Effector memory CD8-positive, alpha-beta T cell (primary cell): Measurements from ENCODE around the gene GSPT1.
A peak's percentile ranks its signal among the peaks of the same experiment; 100 is the strongest.

ENCODE experiments used
- ATAC-seq: fragments of 150-1000 bp; cut with Tn5 transposase; replicated peaks from 2 replicates; pipeline ENCODE4 v1.10.0; 2021; ENCODE audit warnings: mild to moderate bottlenecking, moderate library complexity
- DNase-seq, 3 experiments: peaks; one replicate each; pipeline ENCODE4 v3.0.0; 2021
- H3K27ac Mint-ChIP-seq, 2 donors: one replicate each; pipeline ENCODE4 v1.8.0; 2022; ENCODE audit warnings: mild to moderate bottlenecking in 2 of 2, mixed read lengths in 2 of 2, moderate library complexity in 2 of 2
- H3K27me3 Mint-ChIP-seq, 2 donors: one replicate each; pipeline ENCODE4 v1.8.0; 2022; ENCODE audit warnings: mixed read lengths in 2 of 2
- H3K36me3 Mint-ChIP-seq: one replicate; pipeline ENCODE4 v1.8.0; 2022; ENCODE audit warnings: mild to moderate bottlenecking, moderate library complexity, mixed read lengths; ENCODE audit not compliant: insufficient read depth
- H3K4me1 Mint-ChIP-seq, 2 donors: one replicate each; pipeline ENCODE4 v1.8.0; 2022; ENCODE audit warnings: low read depth in 2 of 2, mixed read lengths in 2 of 2
- H3K4me3 Mint-ChIP-seq, 2 donors: one replicate each; pipeline ENCODE4 v1.8.0; 2022; ENCODE audit warnings: mild to moderate bottlenecking in 2 of 2, mixed read lengths in 2 of 2, moderate library complexity in 2 of 2
- H3K9me3 Mint-ChIP-seq, 2 donors: one replicate each; pipeline ENCODE4 v1.8.0; 2022; ENCODE audit warnings: mixed read lengths in 2 of 2

The GSPT1 gene

DNA sequence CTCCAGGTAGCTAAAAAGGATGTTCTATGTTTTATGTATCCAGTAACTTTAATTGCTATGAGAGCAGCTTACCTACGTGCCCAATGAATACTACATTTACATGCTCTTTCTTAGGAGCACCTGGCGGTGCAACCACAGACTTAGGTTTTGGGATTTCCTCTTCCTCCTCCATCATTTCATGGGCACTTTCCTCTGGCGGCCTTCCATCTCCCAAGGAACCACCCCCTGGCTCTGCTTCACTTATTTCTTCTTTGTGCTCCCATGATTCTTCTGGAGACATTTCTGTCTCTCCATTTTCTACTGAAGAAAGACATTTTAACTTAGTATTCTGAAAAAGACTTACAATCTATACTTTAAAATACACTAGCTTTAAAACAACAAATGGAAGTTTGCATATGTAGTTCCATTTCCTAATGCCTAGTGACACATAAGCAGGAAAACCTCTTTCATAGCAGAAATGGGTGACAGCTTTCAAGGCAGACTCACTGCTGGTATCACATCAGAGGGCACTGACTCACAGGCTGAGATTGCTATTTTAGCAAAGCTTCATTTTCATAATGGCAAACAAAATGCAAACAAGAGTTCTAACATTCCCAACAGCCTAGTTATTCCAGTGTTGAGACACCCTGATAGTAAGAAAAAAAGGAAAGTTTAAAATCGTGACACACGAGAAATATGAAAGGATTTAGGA lies 19.1 kb downstream of the GSPT1 start:
- Mint-ChIP-seq H3K36me3 (peaks cover 65% of the 10 kb centered on the region), H3K27ac (no peak overlapping the region), H3K9me3 (no peaks in the 10 kb centered on the region), H3K4me1 (peaks cover 22 to 40% of the 10 kb centered on the region in 2 donors), H3K4me3 (no peak overlapping the region), H3K27me3 (no peaks in the 10 kb centered on the region)
- ATAC-seq (no peak), DNase-seq (no peak)

GRCh38 chr16:11893571-11893970 lies 22.2 kb downstream of the GSPT1 start:
- peaks cover 5 to 16% of the 10 kb centered on the region in 2 donors for H3K4me1 Mint-ChIP-seq
- ATAC-seq = peak; percentile 41
- no peaks in the 10 kb centered on the region for H3K27me3 Mint-ChIP-seq
- H3K9me3 Mint-ChIP-seq = no peaks in the 10 kb centered on the region
- peaks cover 85% of the 10 kb centered on the region for H3K36me3 Mint-ChIP-seq
- no peak overlapping the region for H3K4me3 Mint-ChIP-seq
- H3K27ac Mint-ChIP-seq = no peak overlapping the region
- no peak for DNase-seq

GRCh38 chr16:11892761-11893160 lies 23.0 kb downstream of the GSPT1 start:
- Mint-ChIP-seq H3K27me3 (no peaks in the 10 kb centered on the region), H3K27ac (no peak overlapping the region), H3K36me3 (peaks cover 87% of the 10 kb centered on the region), H3K9me3 (no peaks in the 10 kb centered on the region), H3K4me1 (peaks cover 2 to 9% of the 10 kb centered on the region in 2 donors), H3K4me3 (no peak overlapping the region)
- ATAC-seq (no peak), DNase-seq (no peak)

DNA sequence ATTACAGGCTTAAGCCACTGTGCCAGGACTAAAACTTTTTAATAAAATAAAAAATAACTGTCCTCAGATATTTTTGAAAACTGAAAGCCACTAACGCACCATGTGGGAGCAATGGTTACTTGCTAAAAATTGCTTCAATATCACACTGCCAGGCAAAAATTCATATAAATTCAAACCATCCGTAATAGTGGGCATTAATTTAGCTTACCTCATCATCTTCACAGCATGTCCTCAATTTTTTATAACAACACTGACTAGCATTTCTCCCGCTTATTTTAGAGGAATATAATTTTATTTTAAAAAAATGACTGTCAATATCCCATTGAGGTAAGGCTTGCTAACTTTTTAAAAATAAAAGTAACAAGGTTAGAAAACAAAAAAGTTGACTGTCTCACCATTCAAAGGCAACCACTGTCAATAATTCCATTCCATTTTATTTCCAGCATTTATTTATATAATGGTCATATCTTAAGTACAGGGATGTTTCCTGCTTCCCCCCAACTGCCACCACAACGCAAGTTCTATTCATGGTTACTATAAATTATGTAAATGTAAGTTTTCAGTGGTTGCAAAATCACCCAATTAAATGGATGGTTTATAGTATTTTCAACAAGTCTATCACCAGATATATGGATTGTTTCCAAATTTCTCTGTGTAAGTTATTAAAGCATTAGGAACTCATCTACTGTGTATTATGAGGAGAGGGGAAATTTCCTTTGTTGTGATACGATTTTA lies 25.4 kb downstream of the GSPT1 start:
- ATAC-seq = no peak
- Mint-ChIP-seq H3K4me1 (peaks cover 2 to 5% of the 10 kb centered on the region in 2 donors), H3K36me3 (peaks cover 93% of the 10 kb centered on the region), H3K27ac (peak overlapping the region in 1 of 2 donors; percentile 28), H3K9me3 (no peaks in the 10 kb centered on the region), H3K4me3 (no peak overlapping the region), H3K27me3 (no peaks in the 10 kb centered on the region)
- no peak for DNase-seq

DNA sequence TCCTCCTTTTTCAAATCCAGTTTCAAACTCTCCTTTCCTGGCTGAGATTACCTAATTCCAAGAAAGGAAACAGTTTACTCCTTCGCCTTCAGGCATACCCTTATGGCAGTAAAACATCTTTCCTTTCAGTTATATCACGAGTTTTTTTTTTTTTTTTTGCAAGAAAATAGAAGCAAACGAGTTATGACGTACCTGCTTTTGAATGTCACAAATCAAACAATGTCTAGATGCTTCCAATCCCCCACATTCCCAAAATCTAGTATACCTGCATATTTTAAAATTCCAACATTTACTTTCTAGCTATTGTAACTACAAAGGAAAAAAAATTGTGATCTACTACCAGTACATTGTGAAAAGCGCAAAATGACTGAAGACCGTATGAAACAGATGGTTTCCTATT lies 28.9 kb downstream of the GSPT1 start:
- Mint-ChIP-seq H3K27me3 (no peaks in the 10 kb centered on the region), H3K9me3 (no peaks in the 10 kb centered on the region), H3K36me3 (peaks cover 96% of the 10 kb centered on the region), H3K27ac (no peak overlapping the region), H3K4me1 (no peaks in the 10 kb centered on the region), H3K4me3 (no peak overlapping the region)
- no peak for ATAC-seq
- no peak for DNase-seq

DNA sequence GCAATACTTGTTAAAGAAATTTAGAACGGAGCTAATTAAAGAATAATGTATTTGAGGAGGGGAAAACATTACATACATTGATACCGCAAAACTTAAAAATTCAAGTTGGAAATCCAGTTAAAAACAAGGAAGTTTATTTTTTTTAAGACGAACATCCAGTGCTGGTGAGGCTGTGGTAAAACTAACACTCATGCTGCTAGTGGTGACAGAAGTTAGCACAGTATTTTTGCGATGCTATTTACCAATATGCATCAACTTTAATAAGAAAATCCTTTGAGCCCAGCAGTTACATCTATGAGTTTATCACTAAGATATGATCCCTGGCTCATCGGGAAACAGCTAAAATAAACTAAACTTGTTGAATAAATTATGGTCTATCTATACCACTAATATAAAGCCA lies 31.7 kb downstream of the GSPT1 start:
- ATAC-seq = no peak
- no peak overlapping the region for H3K4me3 Mint-ChIP-seq
- no peaks in the 10 kb centered on the region for H3K4me1 Mint-ChIP-seq
- H3K36me3 Mint-ChIP-seq = peaks cover 98% of the 10 kb centered on the region
- no peaks in the 10 kb centered on the region for H3K27me3 Mint-ChIP-seq
- H3K9me3 Mint-ChIP-seq = no peaks in the 10 kb centered on the region
- DNase-seq = no peak
- no peak overlapping the region for H3K27ac Mint-ChIP-seq

- no peak overlapping the region for H3K4me3 Mint-ChIP-seq
- H3K4me1 Mint-ChIP-seq = no peaks in the 10 kb centered on the region
- DNase-seq (no peak), ATAC-seq (peak; percentile 32)
- no peaks in the 10 kb centered on the region for H3K27me3 Mint-ChIP-seq
- H3K27ac Mint-ChIP-seq = no peak overlapping the region
- H3K36me3 Mint-ChIP-seq = peaks cover 91% of the 10 kb centered on the region
- H3K9me3 Mint-ChIP-seq = no peaks in the 10 kb centered on the region
Measured at GRCh38 chr16:11880007-11880406, 35.7 kb downstream of the GSPT1 start.

- DNase-seq (no peak), ATAC-seq (no peak)
- no peak overlapping the region for H3K27ac Mint-ChIP-seq
- no peak overlapping the region for H3K4me3 Mint-ChIP-seq
- H3K4me1 Mint-ChIP-seq = no peaks in the 10 kb centered on the region
- peaks cover 88% of the 10 kb centered on the region for H3K36me3 Mint-ChIP-seq
- no peaks in the 10 kb centered on the region for H3K27me3 Mint-ChIP-seq
- H3K9me3 Mint-ChIP-seq = no peaks in the 10 kb centered on the region
Measured at GRCh38 chr16:11877374-11877773, 38.4 kb downstream of the GSPT1 start.

GRCh38 chr16:11876306-11876705 lies 39.5 kb downstream of the GSPT1 start:
- Mint-ChIP-seq H3K9me3 (no peaks in the 10 kb centered on the region), H3K27ac (peak overlapping the region in 1 of 2 donors; percentile 46), H3K36me3 (peaks cover 87% of the 10 kb centered on the region), H3K27me3 (no peaks in the 10 kb centered on the region), H3K4me1 (no peaks in the 10 kb centered on the region), H3K4me3 (no peak overlapping the region)
- DNase-seq = no peak
- ATAC-seq = no peak

DNA sequence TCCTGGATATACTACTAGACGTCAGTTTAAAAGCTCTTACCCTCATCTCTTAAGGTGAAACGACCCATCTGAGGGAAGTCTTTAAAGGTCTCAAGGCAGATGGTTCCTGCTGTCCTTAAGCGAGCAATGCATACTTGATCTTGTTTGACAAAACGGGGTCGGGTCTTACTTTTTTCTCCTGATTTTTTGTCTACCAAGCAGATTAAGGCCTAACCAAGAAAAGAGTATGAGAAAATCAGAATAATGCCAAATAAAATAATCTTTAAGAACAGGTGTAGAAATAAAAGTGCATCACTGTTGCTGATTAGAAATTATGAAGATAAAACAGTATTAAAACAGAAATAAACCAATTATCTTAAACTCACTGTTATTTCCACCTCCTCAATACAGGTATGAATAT lies 40.0 kb downstream of the GSPT1 start:
- H3K4me3 Mint-ChIP-seq = no peak overlapping the region
- H3K9me3 Mint-ChIP-seq = no peaks in the 10 kb centered on the region
- H3K4me1 Mint-ChIP-seq = no peaks in the 10 kb centered on the region
- H3K27me3 Mint-ChIP-seq = no peaks in the 10 kb centered on the region
- no peak for DNase-seq
- peaks cover 85% of the 10 kb centered on the region for H3K36me3 Mint-ChIP-seq
- ATAC-seq = no peak
- peak overlapping the region in 1 of 2 donors; percentile 79 for H3K27ac Mint-ChIP-seq

GRCh38 chr16:11871193-11871592 lies 44.6 kb downstream of the GSPT1 start:
- H3K4me1 Mint-ChIP-seq = no peaks in the 10 kb centered on the region
- peak overlapping the region in 1 of 2 donors; percentile 46 for H3K27ac Mint-ChIP-seq

DNA sequence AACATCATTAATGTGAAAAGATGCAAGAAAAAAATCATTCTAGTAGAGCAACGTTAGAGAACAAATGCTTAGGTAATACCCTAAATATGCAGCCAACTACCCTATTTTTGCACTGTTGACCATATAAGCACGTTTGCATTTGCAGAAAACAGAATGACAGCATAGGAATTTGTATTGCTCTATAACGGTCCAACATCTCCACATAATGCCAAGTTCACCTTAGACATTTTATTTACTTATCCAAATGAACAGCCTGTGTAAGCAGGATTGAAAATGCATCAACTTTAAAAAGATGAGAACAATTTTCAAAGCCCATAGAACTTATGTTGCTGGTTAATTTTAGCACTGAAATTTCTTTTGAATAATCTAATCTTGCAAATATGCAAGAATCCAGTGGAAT lies 45.4 kb downstream of the GSPT1 start:
- ATAC-seq (no peak), DNase-seq (no peak)
- Mint-ChIP-seq H3K4me3 (no peak overlapping the region), H3K36me3 (peaks cover 59% of the 10 kb centered on the region), H3K9me3 (no peaks in the 10 kb centered on the region), H3K4me1 (peaks cover 0 to under 1% of the 10 kb centered on the region in 2 donors), H3K27me3 (no peaks in the 10 kb centered on the region), H3K27ac (no peak overlapping the region)

More at GRCh38 chr16:11871193-11871592, 44.6 kb downstream of the GSPT1 start:
- no peaks in the 10 kb centered on the region for H3K9me3 Mint-ChIP-seq
- H3K27me3 Mint-ChIP-seq = no peaks in the 10 kb centered on the region
- no peak for ATAC-seq
- DNase-seq = no peak
- H3K4me3 Mint-ChIP-seq = no peak overlapping the region
- peaks cover 63% of the 10 kb centered on the region for H3K36me3 Mint-ChIP-seq

DNA sequence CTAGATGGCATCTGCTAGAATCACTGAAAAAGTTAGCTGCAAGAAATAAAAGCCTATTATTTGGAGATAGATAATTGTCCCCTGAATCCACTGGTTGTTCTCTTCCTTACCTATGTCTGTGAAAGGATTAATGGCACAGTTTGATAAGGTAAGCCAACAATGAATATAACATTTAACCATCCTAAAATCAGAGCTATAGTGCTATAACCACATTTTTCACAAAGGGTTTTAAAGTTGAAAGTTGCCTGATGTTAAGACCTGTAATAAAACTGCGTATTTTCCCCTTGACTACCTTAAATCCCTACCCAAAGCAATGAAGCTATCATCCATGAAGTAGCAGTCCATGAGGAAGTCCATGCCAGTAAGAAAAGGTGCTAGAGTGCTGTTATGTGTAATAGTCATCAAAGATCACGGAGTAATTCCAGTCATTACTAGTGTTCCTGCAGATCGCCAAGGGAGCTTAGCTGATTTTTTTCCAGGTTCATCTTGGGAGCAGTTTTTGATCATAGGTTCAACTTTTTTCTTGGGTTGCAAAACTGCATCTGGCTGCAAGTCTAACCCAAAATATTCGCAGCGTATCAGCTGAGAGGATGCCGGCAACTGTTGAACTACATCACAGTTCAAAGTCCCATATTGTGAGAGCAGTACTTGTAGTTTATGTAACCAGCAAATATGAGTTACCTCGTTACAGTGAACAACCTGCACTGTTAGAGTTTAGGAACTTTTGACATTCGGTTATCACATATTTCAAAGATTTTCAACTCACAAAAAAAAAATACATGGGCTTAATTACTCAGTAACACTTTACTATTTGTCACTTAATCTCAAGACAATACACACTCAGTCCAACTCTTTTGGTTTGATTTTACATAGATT lies 46.2 kb downstream of the GSPT1 start:
- H3K4me1 Mint-ChIP-seq = peaks cover 0 to 9% of the 10 kb centered on the region in 2 donors
- H3K9me3 Mint-ChIP-seq = no peaks in the 10 kb centered on the region
- DNase-seq (no peak), ATAC-seq (no peak)
- no peak overlapping the region for H3K4me3 Mint-ChIP-seq
- peaks cover 51% of the 10 kb centered on the region for H3K36me3 Mint-ChIP-seq
- H3K27ac Mint-ChIP-seq = peak overlapping the region in 1 of 2 donors; percentile 51
- H3K27me3 Mint-ChIP-seq = no peaks in the 10 kb centered on the region
